Measurements from ENCODE around the gene ICAM5. TPM values are rescaled to one million over a fixed set of nuclear protein-coding genes. Genes with fewer than 3 reads are reported as not detected.

ICAM5 gene
- total RNA-seq, 1 donor from 2014 or later = 3.8 TPM

- H3K27ac Mint-ChIP-seq = no peak within 1 kb of the TSS
- H3K4me1 Mint-ChIP-seq (ENCODE audit: unreplicated experiment) = no peaks in the 10 kb centered on the region
- H3K36me3 Mint-ChIP-seq = no peaks in the 10 kb centered on the region
- DNase-seq (ENCODE audit: extremely low spot score, unreplicated experiment) = no peak
- peaks cover 4% of the 10 kb centered on the region for H3K27me3 Mint-ChIP-seq
- no peak for TF ChIP-seq CTCF (conservative IDR thresholded peaks at IDR 0.05)
- no peak within 1 kb of the TSS for H3K4me3 Mint-ChIP-seq
- no peaks in the 10 kb centered on the region for H3K9me3 Mint-ChIP-seq
Observed at GRCh38 chr19:10339380-10339960, 49.7 kb downstream of the ICAM5 start, which contains the start of gene ICAM3. Gene ICAM3 (minus strand): TSS chr19:10339624. CDS start chr19:10339614, 10 bp downstream.

- H3K4me1 Mint-ChIP-seq (ENCODE audit: unreplicated experiment) = no peaks in the 10 kb centered on the region
- no peak for DNase-seq (ENCODE audit: extremely low spot score, unreplicated experiment)
- no peak overlapping the region for H3K27ac Mint-ChIP-seq
- H3K36me3 Mint-ChIP-seq = no peaks in the 10 kb centered on the region
- no peak for TF ChIP-seq CTCF (conservative IDR thresholded peaks at IDR 0.05)
- H3K4me3 Mint-ChIP-seq = no peak overlapping the region
- H3K9me3 Mint-ChIP-seq = no peaks in the 10 kb centered on the region
- H3K27me3 Mint-ChIP-seq = peaks cover 4% of the 10 kb centered on the region
Observed at GRCh38 chr19:10339977-10340376, 50.2 kb downstream of the ICAM5 start.

GRCh38 chr19:10343495-10343894 is 53.7 kb downstream of the ICAM5 start:
- DNase-seq (ENCODE audit: extremely low spot score, unreplicated experiment) = no peak
- Mint-ChIP-seq H3K4me1 (ENCODE audit: unreplicated experiment) (no peaks in the 10 kb centered on the region), H3K4me3 (no peak overlapping the region), H3K27me3 (peaks cover 4% of the 10 kb centered on the region), H3K27ac (no peak overlapping the region), H3K9me3 (no peaks in the 10 kb centered on the region), H3K36me3 (no peaks in the 10 kb centered on the region)
- TF ChIP-seq CTCF (conservative IDR thresholded peaks at IDR 0.05) = no peak

- Mint-ChIP-seq H3K4me1 (ENCODE audit: unreplicated experiment) (no peaks in the 10 kb centered on the region), H3K27me3 (no peaks in the 10 kb centered on the region), H3K27ac (no peak overlapping the region), H3K9me3 (no peaks in the 10 kb centered on the region), H3K4me3 (no peak overlapping the region), H3K36me3 (no peaks in the 10 kb centered on the region)
- no peak for TF ChIP-seq CTCF (conservative IDR thresholded peaks at IDR 0.05)
- DNase-seq (ENCODE audit: extremely low spot score, unreplicated experiment) = no peak
Observed at GRCh38 chr19:10344780-10345179, 55.0 kb downstream of the ICAM5 start.

Other genes starting within 250 kb of the ICAM5 start
- 16.8 and 18.9 TPM in 2 replicates for gene SHFL, start 203.6 kb upstream of the ICAM5 start, total RNA-seq (ENCODE audit: low replicate concordance)
- 0.27 TPM in 1 of 2 replicates, not detected in the other for gene ANGPTL6, start 187.3 kb upstream of the ICAM5 start, total RNA-seq (ENCODE audit: low replicate concordance)
- gene PPAN, start 183.6 kb upstream of the ICAM5 start, total RNA-seq (ENCODE audit: low replicate concordance) = 59.2 and 62.4 TPM in 2 replicates
- gene P2RY11, start 178.3 kb upstream of the ICAM5 start, total RNA-seq (ENCODE audit: low replicate concordance) = 22.7 and 26.0 TPM in 2 replicates
- gene EIF3G, start 170.1 kb upstream of the ICAM5 start, total RNA-seq (ENCODE audit: low replicate concordance) = 179 and 215 TPM in 2 replicates
- gene DNMT1, start 95.0 kb upstream of the ICAM5 start, total RNA-seq (ENCODE audit: low replicate concordance) = 85.0 and 167 TPM in 2 replicates
- gene S1PR2, start 58.6 kb upstream of the ICAM5 start, total RNA-seq (ENCODE audit: low replicate concordance) = 8.0 and 23.3 TPM in 2 replicates
- gene MRPL4, start 37.7 kb upstream of the ICAM5 start, total RNA-seq (ENCODE audit: low replicate concordance) = 67.3 and 68.0 TPM in 2 replicates
- 3.3 and 3.6 TPM in 2 replicates for gene ICAM1, start 18.8 kb upstream of the ICAM5 start, total RNA-seq (ENCODE audit: low replicate concordance)
- gene ICAM4, start 3.0 kb upstream of the ICAM5 start, total RNA-seq (ENCODE audit: low replicate concordance) = 2.8 and 5.3 TPM in 2 replicates
- gene ZGLP1, start 19.9 kb downstream of the ICAM5 start, total RNA-seq (ENCODE audit: low replicate concordance) = 5.5 and 17.0 TPM in 2 replicates
- 18.8 and 23.3 TPM in 2 replicates for gene FDX2, start 26.1 kb downstream of the ICAM5 start, total RNA-seq (ENCODE audit: low replicate concordance)
- 42.5 and 48.4 TPM in 2 replicates for gene RAVER1, start 43.6 kb downstream of the ICAM5 start, total RNA-seq (ENCODE audit: low replicate concordance)
- 5.8 and 8.2 TPM in 2 replicates for gene ICAM3, start 49.7 kb downstream of the ICAM5 start, total RNA-seq (ENCODE audit: low replicate concordance)
- gene TYK2, start 90.6 kb downstream of the ICAM5 start, total RNA-seq (ENCODE audit: low replicate concordance) = 96.6 and 131 TPM in 2 replicates
- gene CDC37, start 113.6 kb downstream of the ICAM5 start, total RNA-seq (ENCODE audit: low replicate concordance) = 125 and 126 TPM in 2 replicates
- 0.90 and 1.6 TPM in 2 replicates for gene PDE4A, start 130.6 kb downstream of the ICAM5 start, total RNA-seq (ENCODE audit: low replicate concordance)
- 49.7 and 71.2 TPM in 2 replicates for gene KEAP1, start 213.4 kb downstream of the ICAM5 start, total RNA-seq (ENCODE audit: low replicate concordance)
- 0.21 and 1.1 TPM in 2 replicates for gene S1PR5, start 227.5 kb downstream of the ICAM5 start, total RNA-seq (ENCODE audit: low replicate concordance)